ENCODE results near the gene HOXA7.

- TF ChIP-seq CTCF (IDR thresholded peaks at IDR 0.05; ENCODE audit: poor library complexity) (no peak), EZH2 (IDR thresholded peaks at IDR 0.05; ENCODE audit: borderline replicate concordance) (peak; percentile 98), EZH2phosphoT487 (IDR thresholded peaks at IDR 0.05; ENCODE audit: low read depth, severe bottlenecking, unreplicated experiment) (peak; percentile 42)
Measured at GRCh38 chr7:27154901-27155815, 1.3 kb downstream of the HOXA7 start.
